HG02623 (cell line): Measurements from ENCODE around the gene H6PD.
A peak's percentile ranks its signal among the peaks of the same experiment; 100 is the strongest.

ENCODE experiments used
- ATAC-seq: cut with Tn5 transposase; IDR thresholded peaks from one replicate; pipeline ENCODE4 v1.9.1; 2021; ENCODE audit warnings: moderate library complexity; ENCODE audit not compliant: unreplicated experiment

Gene H6PD, protein sequence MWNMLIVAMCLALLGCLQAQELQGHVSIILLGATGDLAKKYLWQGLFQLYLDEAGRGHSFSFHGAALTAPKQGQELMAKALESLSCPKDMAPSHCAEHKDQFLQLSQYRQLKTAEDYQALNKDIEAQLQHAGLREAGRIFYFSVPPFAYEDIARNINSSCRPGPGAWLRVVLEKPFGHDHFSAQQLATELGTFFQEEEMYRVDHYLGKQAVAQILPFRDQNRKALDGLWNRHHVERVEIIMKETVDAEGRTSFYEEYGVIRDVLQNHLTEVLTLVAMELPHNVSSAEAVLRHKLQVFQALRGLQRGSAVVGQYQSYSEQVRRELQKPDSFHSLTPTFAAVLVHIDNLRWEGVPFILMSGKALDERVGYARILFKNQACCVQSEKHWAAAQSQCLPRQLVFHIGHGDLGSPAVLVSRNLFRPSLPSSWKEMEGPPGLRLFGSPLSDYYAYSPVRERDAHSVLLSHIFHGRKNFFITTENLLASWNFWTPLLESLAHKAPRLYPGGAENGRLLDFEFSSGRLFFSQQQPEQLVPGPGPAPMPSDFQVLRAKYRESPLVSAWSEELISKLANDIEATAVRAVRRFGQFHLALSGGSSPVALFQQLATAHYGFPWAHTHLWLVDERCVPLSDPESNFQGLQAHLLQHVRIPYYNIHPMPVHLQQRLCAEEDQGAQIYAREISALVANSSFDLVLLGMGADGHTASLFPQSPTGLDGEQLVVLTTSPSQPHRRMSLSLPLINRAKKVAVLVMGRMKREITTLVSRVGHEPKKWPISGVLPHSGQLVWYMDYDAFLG

DNA sequence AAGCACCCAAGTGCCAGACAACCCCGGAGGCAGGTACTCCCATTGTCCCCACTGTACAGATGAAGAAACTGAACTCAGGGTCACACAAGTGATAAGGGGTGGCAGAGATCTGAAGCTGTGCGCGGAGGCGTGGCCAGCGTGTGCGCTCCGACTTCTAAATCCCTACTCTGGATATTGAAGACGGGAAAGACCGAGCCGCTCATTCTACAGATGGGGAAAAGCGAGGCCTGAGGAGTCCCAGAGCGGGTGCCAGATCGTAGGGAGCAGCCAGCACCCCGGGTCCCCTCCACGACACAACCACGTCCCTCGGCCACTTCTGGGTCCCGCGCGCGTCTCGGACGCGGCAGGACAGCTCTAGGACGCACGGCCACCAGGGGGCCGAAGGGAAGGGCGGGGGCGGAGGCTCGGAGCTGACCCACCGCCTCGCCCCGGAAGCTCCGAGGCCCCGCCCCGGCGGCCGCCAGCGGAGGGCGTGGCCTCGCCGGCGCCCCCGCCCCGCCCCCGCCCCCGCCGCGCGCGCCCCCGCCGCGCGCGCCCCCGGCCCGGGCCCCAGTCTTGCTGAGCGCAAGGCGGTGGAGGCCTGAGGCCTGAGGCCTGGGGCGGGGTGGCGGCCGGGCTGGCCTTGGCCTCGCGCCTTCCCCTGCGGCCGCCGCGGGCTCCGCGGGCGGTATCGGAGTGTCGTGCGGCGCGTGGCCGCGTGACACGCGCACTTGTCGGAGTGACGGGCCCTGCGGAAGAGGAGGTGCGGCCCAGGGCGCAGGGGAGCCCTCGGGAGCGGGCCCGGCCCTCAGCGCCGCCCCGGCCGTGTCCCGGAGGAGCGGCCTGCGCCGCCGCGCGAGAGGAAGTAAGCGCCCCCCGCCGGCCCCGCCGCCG lies at the start of gene H6PD:
TSS of gene H6PD (plus strand) at position 552 of the 873 bp plus-strand sequence. CDS start 10,161 bp downstream, outside the sequence.
- peak; percentile 76 for ATAC-seq

DNA sequence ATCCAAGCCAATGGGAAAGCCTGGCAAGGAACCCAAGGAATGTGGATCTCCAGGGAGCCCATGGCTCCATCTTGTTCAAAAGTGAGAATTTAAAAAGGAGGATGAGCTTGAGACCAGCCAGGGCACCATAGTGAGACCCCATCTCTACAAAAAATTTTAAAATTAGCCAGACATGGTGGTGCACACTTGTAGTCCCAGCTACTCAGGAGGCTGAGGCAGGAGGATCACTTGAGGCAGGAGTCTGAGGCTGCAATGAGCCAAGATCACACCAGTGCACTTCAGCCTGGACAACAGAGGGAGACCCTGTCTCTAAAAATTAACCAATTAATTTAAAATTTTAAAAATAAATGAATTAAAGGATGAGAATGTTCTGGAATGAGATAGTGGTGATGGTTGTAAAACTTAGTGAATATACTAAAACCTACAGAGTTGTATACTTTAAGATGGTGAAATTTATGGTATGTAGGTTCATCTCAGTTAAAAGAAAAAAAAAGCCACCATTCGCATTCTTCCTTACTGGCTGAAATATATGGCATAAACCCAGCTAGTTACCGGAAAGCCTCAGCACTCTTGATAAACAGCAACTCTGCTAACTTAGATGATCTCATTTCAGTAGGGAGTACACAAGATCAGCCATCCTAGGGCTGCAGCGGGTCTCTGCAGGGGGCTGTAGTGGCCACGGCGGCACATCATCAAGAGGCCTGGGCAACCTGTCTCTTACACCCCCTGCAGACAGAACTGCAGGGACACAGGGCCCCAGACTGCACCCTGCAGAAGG lies 48.3 kb upstream of the H6PD start:
- no peak for ATAC-seq

DNA sequence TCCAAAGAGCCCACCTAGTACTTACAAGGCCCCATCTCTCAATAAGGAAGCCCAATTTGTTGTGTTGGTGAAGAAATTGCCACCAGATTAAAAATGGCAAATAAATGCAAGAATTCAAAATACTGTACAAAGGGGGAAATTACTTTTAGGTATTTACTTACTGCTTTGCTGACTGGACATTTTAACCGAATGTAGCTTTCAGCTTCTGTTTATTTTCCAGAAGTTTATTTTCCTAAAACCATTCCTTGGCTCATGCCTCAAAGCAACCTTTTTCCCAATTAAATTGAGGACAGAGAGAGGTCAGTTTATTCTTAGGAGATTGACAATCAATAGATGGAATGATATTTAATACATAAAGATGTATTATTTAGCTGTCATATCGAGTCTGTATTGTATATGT lies 47.6 kb upstream of the H6PD start:
- no peak for ATAC-seq

DNA sequence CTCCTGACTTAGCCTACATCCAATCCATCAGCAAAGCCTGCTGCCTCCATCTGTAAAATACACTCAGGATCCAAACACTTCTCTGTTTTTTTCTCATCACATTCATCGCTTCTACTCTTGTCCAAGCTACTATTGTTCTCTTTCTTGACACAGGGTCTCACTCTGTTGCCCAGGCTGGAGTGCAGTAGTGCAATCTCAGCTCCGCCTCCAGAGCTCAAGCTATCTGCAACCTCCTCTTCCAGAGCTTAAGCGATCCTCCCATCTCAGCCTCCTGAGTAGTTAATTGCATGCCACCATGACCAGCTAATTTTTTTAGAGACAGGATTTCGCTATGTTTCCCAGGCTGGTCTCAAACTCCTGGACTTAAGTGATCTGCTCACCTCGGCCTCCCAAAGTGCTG lies 44.3 kb upstream of the H6PD start:
- no peak for ATAC-seq

DNA sequence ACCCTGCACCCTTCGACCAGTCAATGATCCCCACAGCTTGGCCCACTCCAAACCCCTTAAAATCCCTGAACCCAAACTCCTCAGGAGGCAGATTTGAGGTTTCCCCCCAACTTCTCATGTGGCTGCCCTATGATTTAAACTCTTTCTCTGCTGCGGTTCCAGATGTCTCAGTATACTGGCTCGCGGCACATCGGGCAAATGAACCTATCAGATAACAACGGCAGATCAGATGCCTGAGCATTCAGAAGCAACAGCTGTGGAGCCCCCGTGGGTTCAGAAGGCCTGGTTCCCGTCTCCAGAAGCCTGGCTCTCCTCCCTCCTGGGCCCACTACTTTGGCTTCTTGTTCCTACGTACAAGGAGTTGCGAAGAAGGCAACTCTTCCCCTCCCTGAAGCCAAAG lies 43.3 kb upstream of the H6PD start:
- ATAC-seq: no peak

DNA sequence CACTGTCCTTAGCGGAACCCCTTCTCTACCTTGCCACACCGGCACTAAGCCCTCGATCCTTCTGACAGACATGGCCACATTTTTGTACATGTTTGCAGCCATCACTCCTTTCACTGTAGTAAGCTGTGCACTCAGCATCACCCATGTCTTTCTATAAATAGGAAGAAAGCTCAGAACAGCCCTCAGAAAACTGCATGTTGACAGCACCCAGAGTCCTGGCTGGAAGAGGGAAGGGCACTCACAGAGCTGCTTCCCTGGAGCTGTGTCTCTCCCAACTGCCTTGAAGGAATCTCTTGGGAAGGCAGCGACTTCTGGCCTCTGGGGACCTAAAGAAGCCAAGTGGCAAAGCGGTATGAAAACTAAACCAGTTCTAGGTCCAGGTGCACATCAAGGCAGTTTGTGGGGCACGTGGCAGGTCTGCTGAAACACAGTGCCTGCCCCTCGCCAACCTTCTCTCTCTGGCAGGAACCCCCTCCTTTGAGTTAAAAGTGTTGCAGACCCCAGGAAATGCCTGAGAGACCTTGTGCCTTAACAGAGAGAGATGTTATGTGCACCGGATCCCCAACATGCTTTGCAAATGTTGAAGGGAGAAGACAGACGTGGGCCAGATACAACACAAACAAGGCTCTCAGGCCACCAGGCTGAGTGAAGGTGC lies 41.9 kb upstream of the H6PD start:
- ATAC-seq: no peak

DNA sequence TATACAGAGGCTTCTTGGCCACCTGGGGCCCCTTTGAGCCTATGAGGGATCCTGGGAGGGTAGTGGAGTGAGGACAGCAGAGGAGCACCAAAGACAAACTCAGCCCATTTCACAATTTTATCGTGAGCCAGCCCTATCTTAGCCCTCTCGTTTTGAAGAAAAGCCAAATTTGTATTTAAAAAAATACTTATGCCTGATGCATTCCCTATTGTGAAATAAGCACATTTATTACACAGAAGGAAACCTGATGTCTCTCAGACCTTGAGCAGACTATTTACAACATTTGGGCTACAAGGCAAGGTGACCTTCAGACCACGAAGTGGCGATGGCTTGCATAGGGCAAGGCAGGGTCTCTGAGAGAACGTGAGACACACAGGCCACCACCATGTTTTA lies 41.3 kb upstream of the H6PD start:
- ATAC-seq: no peak

DNA sequence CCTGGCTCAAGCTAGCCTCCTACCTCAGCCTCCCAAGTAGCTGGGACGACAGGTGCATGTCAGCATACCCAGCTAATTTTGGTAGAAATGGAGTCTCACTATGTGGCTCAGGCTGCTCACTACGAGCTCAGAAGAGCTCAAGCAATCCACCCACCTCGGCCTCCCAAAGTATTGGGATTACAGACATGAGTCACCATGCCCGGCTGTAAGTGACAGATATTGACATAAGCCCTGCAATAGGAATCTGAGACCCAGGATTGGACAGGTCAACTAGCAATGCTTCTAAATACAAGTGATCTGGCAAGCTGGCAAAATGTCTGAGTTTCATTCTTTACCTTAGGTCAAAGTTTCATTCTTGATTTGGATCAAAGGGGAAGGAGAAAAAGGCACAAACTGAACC lies 40.5 kb upstream of the H6PD start:
- no peak for ATAC-seq

DNA sequence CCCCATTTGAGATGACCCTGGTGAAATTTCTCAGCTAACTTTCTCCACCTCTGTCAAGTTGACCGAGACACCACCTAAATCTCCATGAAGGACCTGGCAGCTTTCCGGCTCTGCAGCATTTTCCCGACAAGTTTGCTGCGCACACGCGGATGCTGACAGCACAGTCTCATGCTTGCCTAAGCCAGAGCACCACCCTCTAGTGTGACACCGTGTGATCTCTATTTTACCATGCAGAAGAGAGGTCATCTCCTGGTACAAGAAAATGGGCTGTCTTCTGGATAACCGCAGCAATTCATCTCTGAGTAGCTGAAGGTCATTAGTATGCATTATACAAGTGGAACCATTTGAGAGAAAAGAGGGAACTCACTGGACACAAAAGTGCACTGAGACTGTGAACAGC lies 38.9 kb upstream of the H6PD start:
- no peak for ATAC-seq

DNA sequence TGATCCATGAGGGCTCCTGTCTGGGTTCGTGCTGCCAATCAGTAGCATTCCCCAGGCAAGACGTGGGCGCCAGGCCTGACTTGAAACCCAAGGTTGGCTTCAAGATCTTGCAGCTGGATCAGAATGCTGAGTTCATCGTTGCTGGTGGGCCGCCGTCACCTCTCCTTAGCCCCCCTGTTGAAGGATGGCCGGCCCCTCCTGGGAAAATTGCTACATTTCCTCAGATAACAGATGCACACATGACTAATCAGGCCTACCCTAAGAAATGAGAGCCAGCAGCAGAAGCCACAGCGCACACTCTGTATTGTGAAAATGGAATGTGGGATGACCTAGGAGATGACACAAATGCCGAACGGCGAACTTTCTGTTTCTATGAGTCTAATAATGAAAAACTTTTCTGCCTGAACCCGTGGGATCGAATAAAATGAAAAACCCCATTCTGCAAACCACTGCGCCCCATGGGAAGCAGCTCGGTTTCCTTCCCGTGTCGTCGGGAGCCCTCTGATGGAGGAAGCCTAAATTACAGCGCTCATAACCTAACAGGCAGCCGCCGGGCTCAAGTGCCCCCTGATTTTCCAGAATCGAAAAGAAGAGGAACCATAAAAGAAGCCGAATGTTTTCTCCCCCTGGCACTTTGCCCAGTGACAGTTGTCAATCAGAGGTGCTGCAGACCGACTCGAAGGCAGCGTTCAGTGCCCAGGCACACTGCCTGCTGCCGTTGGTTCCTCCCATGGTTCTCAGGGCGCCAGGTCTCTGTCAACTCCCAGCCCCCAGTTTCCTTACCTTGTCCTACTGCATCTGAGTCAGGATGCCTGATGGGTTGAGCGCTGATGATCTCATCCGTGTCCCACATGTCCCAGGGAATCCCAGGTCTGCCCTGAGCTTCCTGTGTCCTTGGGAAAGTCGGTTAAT lies 38.2 kb upstream of the H6PD start:
- ATAC-seq: no peak

DNA sequence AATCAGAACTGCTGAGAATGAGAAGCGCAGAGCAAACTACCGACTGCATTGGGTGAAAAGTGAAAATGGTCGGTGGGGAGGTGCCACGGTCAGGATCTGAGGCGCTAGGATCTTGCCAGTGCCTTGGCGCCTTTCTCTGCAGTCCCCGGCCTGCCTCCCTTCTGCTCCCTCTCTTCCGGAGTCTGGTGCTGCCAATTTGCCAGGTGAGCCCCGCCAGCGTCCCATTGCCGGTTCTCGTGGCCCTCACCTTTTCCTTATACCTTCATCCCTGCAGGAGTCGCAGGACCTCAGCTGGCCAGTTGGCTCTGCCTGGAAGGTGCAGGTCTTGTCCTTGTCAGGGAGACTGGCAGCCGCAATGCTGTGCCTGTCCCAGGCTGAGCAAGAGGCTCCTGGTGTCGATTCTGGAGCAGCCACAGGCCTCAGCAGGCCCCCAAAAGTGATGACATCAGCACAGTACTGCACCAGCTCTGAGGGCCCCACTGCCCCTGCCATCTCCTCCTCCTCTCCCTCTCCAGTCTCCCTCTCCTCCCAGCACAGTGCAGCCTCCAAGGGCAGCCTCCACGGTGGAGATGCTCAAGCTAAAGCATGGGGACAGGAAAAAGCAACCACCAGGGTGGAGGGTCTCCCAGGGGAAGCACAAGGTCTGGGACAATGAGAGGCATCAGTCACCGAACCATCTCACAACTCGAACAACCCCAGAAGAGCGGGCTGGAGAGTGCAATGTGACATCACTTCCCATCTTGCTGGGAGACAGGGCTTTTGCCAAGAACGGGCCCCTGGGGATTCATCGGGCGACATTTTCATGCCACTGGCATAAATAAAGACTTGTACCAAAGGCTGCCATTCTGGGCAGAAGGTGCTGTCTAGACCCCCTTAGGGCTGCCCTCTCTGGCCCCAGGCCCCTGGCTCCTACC lies 37.1 kb upstream of the H6PD start:
- no peak for ATAC-seq

DNA sequence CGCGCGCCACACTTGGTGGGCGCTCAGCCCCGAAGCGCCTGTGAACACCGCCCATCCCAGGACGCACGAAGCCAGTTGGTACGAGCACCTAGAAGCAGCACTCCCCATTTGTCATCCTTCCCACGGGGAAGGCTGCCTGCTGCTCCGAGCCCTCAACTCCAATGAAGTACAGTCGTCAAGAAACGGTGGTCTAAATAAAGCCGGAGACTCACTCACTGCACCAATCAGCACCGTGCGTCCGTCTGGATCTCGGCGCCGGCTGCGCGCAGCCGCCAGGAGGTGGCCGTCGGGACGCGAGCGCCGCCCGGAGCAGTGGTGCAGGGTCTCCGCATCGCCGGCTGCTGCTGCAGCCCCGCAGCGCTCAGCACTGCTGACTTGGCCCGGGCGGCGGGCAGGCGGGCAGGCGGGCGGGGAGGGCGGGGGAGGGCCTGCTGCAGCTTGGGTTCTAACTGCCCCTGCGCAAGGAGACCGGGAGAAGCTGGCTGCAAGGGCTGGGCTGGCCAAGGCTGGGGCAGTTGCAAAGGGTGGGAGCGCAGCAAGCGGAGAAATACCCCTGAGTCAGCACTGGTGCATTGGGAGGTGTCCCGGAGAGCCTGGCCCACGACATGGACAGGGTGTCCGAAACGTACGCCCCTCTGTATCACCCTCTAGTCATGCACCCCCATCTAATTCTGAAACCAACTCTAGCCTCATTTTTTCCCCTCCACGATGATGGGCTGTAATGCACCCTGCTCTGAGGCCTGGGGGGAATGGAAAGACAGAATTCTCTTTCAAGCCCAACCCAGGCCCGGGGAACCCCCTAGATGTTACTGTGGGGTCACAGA lies 35.8 kb upstream of the H6PD start:
- ATAC-seq: no peak

DNA sequence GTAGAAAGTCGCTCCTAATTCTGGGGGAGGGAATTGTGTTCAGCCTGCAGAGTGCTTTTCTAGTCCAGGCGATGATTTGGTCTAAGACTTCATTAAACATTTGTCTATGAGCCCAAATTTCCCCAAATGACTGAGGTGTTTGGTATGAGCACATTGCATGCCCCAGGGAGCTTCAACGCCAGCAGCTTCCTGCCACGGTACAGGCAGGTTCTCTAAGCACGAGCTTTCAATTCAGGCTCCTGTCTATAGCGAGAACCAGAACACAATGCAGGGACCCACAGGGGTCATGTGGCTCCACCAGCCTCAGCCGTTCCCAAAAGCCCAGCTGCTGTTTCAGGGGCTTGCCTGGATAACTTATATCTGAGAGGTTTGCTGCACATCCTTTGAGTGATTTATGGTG lies 34.1 kb upstream of the H6PD start:
- ATAC-seq: no peak

DNA sequence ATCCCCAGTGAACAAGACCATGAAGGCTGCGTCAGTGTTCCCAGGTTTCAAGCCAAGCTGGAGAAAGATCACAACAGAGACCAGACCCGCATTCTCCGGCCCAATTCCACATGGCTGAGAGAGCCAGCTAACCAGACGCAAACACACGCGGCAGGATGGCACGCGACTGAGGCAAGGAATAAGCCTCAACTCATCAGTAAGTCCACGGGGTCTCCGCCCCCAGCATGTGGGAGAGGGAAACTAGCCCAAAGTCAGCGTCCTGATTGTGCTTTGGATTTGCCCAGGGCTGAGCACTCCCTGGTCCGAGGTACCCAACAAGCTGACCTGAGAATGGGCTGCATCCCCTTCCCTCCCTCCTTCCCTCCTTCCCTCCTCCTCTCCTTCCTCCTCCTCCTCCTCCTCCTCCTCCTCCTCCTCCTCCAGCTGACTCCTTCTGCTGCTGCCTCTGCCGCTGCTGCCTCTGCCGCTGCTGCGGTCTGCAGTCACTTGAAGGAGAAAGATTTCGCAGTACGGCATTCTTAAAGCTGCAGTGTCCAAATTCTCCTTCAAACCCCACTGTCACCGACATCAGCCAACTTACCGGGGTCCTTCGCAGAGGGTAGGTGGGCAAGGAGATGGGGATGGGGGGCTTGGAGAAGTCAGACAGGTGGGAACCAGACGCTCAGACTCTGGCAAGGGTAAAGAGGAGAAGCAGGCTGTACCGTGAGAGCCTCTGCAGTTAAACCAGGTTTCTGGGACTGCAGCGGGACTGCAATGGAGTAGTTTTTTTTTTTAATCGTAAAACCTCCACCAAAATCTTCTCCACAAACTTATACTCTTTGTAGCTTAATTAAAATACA lies 33.0 kb upstream of the H6PD start:
- ATAC-seq: no peak

DNA sequence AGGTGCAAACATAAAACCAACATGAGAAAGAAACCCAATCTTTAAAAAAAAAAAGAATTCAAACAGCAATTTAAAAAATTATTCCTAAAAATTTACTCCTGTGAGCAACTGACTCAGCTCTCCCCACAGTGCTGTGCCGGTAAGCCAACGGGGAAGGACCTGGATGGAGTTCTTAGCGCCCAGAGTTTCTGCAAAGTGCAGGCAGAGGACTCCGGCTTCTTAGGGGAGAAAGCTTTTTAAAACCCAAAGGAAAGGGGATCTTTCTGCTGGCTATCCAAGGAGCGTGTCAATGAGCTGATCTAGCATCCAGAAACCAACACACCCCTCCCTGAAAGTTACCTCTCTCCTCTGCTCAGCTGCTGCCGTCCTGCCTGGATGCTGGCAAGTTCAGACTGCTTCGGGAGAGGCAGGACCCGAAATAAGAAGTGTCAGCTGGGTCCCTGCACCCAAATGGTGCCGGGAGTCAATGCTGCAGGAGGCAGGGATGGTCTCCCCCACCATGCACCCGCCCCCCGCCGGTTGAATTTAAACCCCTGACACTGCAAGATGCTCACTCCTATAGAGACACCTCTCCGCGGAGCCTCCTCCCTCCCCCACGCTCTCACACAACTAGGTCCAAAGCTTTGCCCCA lies 32.2 kb upstream of the H6PD start:
- no peak for ATAC-seq

DNA sequence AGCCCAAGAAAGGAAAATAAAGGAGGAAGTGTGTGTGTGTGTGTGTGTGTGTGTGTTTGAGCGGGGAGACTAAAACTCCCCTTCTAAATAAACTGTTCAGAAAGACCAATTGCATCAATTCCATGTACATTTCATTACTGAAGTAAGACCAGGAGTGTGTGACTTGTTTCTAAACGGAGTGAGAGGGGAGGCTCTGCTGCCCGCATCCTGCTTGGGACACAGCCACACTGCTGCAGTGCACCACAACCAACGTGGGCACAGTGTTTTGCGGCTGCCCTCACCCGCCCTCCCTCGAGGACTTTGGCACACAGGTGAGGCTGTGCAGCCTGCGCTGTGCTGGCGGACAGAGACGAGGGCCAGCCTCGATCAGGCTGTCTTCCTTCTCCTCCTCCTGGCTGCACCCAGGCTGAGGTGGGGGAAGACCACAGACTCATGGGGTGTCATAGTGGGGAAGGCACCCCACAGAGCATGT lies 31.0 kb upstream of the H6PD start:
- ATAC-seq: no peak
